Mucosa of stomach (tissue), 1 donor: Measurements from ENCODE around the gene HES1.

ENCODE experiments used
- H3K27me3 ChIP-seq: one replicate; pipeline ENCODE4 v1.7.0; 2013; ENCODE audit warnings: mild to moderate bottlenecking, low read length; ENCODE audit not compliant: control insufficient read depth, insufficient read depth
- H3K36me3 ChIP-seq: one replicate; pipeline ENCODE4 v1.7.0; 2013; ENCODE audit warnings: low read length; ENCODE audit not compliant: control insufficient read depth, insufficient read depth
- H3K4me1 ChIP-seq: one replicate; pipeline ENCODE4 v1.7.0; 2013; ENCODE audit warnings: mild to moderate bottlenecking, low read length; ENCODE audit not compliant: control insufficient read depth, insufficient read depth
- H3K4me3 ChIP-seq: one replicate; pipeline ENCODE4 v1.7.0; 2013; ENCODE audit warnings: low read length
- H3K9ac ChIP-seq: one replicate; pipeline ENCODE4 v1.7.0; 2013; ENCODE audit warnings: mild to moderate bottlenecking, low read length, moderate library complexity
- H3K9me3 ChIP-seq: one replicate; pipeline ENCODE4 v1.7.0; 2013; ENCODE audit warnings: mild to moderate bottlenecking, low read length, moderate library complexity; ENCODE audit not compliant: control insufficient read depth
- donor health status: Pancreatic carcinoma.

Gene HES1

DNA sequence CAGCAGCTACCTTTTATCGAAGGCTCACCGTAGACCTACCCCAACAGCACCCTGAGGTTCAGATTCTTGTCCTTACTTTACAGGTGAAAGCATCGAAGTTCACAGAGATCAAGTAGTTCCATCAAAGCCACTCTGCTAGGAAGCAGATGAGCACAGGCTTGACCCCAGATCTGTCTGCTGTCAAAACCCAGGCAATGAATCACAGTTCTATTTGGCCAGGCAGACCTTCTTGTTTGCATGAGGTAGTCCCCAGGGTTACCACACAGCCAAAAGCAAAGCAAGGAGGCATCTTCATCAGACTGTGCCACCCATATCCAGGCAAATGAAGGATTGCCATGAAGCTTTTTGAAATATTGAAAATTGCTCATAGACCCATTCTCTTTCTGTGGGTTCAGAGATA, 33.0 kb downstream of the HES1 start:
- no peaks in the 10 kb centered on the region for H3K9me3 ChIP-seq
- H3K4me3 ChIP-seq = no peak overlapping the region
- H3K4me1 ChIP-seq = peaks cover 13% of the 10 kb centered on the region
- no peaks in the 10 kb centered on the region for H3K27me3 ChIP-seq
- H3K9ac ChIP-seq = no peak overlapping the region
- H3K36me3 ChIP-seq = no peaks in the 10 kb centered on the region

DNA sequence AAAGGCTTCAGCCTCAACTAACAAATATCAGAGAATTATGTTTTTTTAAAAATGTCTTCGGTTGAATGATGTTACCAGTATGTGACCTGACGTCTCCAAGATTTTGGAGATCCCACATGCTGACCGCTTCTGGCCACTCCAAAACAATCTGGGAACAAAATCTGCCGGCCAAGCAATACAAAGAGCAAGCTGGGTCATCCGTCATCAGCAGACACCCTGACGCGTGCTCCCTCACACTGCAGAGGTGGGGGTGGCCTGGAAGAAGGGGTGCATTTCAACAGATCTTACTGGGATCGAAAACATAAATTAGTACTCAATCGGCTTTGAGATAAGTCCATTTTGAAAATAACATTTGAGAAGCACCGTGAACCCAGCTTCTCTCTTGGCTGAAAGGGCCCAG, 33.6 kb downstream of the HES1 start:
- H3K9me3 ChIP-seq = no peaks in the 10 kb centered on the region
- no peaks in the 10 kb centered on the region for H3K27me3 ChIP-seq
- no peak overlapping the region for H3K4me3 ChIP-seq
- no peaks in the 10 kb centered on the region for H3K36me3 ChIP-seq
- H3K4me1 ChIP-seq = peaks cover 12% of the 10 kb centered on the region
- H3K9ac ChIP-seq = no peak overlapping the region

DNA sequence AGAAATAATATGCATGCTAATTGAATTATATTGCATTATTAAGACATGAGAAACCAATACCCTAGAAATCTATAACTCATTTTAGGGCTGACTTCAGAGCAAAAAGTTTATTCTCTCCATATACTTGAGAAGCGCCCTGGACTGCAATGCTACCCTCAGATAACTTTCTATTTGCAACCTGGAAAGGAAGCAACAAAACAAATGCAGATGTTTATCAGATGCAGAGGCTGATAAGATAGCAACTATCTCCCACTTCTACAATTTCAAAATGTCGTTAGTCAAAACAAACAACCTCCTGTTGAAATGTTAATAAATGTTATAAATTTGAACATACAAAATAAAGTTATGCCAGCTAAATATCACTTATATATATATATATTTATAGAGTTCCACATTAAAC, 34.8 kb downstream of the HES1 start:
- Histone ChIP-seq H3K4me1 (peaks cover 12% of the 10 kb centered on the region), H3K36me3 (no peaks in the 10 kb centered on the region), H3K4me3 (no peak overlapping the region), H3K9me3 (no peaks in the 10 kb centered on the region), H3K9ac (no peak overlapping the region), H3K27me3 (no peaks in the 10 kb centered on the region)

DNA sequence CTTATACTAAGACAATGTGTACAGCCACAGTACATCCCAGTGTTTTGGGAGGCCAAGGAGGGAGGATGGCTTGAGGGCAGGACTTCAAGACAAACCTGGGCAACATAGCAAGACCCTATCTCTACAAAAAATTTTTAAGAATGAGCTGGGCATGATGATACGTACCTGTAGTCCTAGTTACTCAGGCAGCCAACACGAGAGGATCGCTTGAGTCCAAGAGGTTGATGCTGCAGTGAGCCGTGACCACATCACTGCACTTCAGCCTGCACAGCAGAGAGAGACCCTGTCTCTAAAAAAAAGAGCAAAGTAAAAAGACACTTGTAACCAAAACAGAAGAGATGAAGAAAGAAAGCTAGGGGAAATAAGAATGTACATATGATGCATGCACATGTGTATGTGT, 38.5 kb downstream of the HES1 start:
- H3K9ac ChIP-seq = no peak overlapping the region
- H3K4me3 ChIP-seq = no peak overlapping the region
- H3K9me3 ChIP-seq = no peaks in the 10 kb centered on the region
- H3K27me3 ChIP-seq = no peaks in the 10 kb centered on the region
- no peaks in the 10 kb centered on the region for H3K36me3 ChIP-seq
- H3K4me1 ChIP-seq = no peaks in the 10 kb centered on the region

DNA sequence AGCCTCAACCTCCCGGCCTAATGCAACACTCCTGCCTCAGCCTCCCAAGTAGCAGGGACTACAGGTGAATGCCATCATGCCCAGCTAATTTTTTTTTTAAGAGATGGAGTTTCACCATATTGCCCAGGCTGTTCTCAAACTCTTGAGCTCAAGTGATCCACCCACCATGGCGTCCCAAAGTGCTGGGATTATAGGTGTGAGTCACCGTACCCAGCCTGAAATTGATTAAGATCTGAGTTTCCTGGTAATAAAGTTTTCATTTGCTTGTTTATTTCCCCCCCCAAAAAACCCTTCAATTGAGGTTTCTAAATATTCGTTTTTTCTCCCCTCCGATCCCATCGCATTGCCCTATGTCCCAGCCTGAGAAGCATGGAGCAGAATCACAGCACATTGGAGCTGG, 39.0 kb downstream of the HES1 start:
- Histone ChIP-seq H3K9ac (no peak overlapping the region), H3K4me1 (no peaks in the 10 kb centered on the region), H3K9me3 (no peaks in the 10 kb centered on the region), H3K4me3 (no peak overlapping the region), H3K27me3 (no peaks in the 10 kb centered on the region), H3K36me3 (no peaks in the 10 kb centered on the region)

DNA sequence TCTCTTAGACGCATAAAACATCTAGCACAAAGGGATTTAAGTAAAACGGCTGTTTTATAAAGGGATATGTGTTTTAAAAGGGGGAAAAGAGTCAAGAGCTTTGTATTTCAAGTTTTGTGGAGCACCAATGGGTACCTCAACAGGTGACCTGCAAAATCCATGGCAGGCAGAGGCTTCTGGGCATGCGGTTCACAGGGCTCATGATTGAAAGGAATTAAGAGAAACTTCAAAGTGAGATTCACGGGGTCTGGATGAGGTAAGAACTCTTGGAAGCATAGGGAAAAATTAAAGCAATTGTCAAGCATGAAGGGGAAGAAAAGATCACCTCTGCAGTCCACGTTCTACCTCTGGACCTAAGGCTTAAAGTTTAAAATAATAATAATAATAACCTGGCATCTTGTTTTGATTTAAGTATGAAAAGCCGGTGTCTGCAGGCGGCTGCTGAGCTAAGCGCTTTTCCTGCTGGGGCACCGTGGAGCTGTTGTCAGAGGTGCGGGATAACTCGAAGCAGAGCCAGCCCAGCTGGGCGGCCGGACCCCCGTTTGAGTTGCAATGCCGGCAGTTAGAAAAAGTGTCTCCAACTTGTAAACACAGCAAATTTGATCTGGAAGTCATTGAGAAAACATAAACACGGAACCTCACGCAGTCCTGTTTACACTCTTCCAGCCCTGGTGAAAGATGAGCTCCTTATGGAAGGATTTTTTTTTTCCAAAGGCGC, 40.5 kb downstream of the HES1 start:
- Histone ChIP-seq H3K36me3 (no peaks in the 10 kb centered on the region), H3K27me3 (no peaks in the 10 kb centered on the region), H3K4me3 (no peak overlapping the region), H3K4me1 (no peaks in the 10 kb centered on the region), H3K9me3 (no peaks in the 10 kb centered on the region), H3K9ac (no peak overlapping the region)

DNA sequence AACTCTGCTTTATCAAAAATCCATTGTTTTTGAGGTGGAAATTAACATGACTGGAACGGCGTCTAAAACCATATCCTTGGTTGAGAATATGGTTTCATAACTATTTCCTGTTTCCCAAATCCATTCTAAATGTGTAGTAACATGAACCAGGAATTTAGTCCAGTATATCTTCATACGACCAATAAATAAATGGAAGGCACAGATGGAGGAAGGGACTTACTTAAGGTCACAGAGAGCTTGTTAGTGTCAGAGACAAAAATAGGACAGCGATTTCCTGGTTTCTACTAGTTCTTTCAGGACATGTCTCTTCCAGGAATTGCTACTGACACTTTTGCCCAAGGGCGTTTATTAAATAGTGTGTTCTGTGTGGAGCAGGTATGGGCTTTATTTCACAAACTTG, 41.2 kb downstream of the HES1 start:
- no peaks in the 10 kb centered on the region for H3K9me3 ChIP-seq
- no peaks in the 10 kb centered on the region for H3K27me3 ChIP-seq
- H3K36me3 ChIP-seq = no peaks in the 10 kb centered on the region
- no peaks in the 10 kb centered on the region for H3K4me1 ChIP-seq
- no peak overlapping the region for H3K9ac ChIP-seq
- H3K4me3 ChIP-seq = no peak overlapping the region

DNA sequence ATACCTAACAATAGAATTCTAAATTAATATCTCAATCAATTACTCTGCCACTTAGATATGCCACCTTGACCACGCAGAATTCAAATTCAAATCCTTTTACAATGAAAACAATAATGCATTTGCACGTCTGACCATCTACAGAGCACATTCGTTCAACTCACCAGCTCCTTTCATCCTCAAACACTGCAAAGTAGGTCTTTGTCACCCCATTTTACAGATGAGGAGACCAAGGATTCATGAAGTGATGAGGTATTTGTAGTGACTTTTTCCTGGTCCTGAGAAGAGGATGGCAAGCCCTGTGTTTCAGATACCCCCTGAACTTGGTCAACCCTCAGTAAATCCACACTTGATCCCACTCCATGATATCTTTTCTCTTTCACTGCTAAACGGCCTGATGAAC, 42.2 kb downstream of the HES1 start:
- H3K9me3 ChIP-seq = no peaks in the 10 kb centered on the region
- no peaks in the 10 kb centered on the region for H3K4me1 ChIP-seq
- no peak overlapping the region for H3K4me3 ChIP-seq
- H3K36me3 ChIP-seq = no peaks in the 10 kb centered on the region
- H3K9ac ChIP-seq = no peak overlapping the region
- no peaks in the 10 kb centered on the region for H3K27me3 ChIP-seq

DNA sequence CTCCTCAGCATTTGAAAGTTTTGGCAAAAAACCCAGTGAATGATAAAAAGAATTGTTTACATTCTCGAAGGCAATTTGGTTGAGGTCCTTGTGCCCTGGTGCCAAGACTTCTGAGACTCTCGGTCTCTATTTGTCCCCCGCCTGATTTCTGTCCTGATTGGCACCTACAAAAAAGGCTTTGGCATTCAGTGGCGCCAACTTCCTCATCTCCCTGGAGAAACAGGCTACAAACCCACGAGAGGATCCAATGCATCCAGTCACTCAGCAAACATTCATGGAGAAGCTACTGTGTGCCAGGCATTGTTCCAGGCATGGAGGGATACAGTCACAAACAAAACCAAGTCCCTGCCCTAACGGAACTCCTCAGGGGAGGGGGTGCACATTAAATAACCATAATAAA, 42.7 kb downstream of the HES1 start:
- H3K9ac ChIP-seq = no peak overlapping the region
- no peaks in the 10 kb centered on the region for H3K27me3 ChIP-seq
- no peaks in the 10 kb centered on the region for H3K9me3 ChIP-seq
- no peak overlapping the region for H3K4me3 ChIP-seq
- H3K36me3 ChIP-seq = no peaks in the 10 kb centered on the region
- H3K4me1 ChIP-seq = no peaks in the 10 kb centered on the region

DNA sequence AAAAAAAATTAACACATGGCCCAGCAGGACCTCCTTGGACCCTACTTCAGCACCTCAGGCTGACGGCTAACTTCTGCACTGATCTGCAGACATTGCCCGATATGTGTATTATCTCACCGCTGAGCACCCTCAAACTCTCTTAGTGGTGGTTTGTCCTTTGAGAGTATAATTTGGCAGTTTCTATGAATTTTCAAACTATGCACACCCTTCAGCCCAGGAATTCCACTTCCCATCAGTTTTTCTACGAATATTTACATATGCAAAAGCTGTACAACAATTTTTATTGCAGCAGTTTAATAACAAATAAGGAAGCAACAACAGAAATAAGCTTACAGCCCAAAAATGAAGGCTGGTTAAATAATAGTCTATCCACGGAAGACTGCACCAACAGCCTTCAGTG, 44.6 kb downstream of the HES1 start:
- Histone ChIP-seq H3K27me3 (no peaks in the 10 kb centered on the region), H3K4me3 (no peak overlapping the region), H3K36me3 (no peaks in the 10 kb centered on the region), H3K9me3 (no peaks in the 10 kb centered on the region), H3K9ac (no peak overlapping the region), H3K4me1 (no peaks in the 10 kb centered on the region)

DNA sequence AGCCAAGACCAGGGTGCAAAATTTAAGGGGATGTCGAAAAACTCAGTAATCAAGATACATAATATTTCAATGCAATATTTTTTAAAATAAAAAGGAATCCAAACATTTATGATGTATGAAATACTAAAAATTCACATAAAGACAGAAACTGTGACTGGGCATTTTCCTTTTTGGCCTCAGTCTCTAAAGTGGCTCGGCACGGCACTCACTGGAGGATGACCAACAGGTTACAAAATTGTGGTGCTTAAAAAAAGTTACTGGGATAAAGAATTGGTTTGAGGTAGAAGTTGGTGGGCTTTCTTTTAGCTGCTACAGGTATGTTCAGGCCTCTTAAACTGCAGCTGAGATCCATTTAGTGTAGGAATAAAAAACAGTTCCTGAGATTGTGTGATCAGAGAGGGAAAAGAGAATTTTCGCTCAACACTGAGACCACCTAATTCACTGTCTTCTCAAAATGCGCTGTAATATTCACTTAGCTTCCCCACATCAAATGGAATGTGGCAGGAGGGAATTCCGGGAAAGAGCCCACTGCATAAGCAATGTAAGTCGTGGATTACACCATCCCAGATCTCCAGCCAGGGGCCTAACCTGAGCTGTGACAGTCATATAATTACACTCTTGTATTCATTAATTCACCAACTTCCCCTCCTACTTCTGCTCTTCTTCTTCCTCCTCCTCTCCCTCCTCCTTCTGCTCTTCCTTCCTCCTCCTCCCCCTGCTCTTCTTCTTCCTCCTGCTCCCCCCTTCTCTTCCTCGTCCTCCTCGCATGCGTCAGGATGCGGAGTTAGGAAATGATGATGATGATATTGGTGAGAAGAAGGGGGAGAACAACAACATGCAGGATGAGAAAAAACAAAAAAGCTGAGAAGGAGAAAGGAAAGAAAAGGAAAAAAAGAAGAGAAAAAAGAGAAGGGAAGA, 45.9 kb downstream of the HES1 start:
- Histone ChIP-seq H3K9ac (no peak overlapping the region), H3K4me1 (no peaks in the 10 kb centered on the region)

DNA sequence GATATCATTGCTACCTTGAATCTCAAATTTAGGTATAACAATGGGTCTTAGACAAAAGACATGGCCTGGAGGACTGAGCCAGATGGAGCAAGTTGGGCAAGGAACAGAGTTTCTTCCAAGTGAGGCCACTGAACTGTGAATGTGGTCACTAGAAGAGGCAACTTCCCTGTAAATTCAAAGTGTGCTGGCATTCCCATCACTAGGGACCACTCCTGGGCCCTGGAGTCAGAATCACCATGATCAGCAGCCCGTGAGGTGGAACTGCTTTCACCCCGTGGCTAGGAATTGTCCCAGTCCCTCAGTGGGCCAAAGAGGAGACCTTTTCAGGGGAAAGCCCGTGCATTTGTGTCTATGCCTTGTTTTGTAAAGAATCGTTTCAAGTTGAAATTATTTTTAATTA, 47.3 kb downstream of the HES1 start:
- Histone ChIP-seq H3K27me3 (no peaks in the 10 kb centered on the region), H3K4me1 (peaks cover 3% of the 10 kb centered on the region), H3K9ac (no peak overlapping the region), H3K9me3 (no peaks in the 10 kb centered on the region), H3K4me3 (no peak overlapping the region), H3K36me3 (no peaks in the 10 kb centered on the region)

More for the DNA sequence above, 45.9 kb downstream of the HES1 start:
- no peak overlapping the region for H3K4me3 ChIP-seq
- H3K27me3 ChIP-seq = no peaks in the 10 kb centered on the region
- no peaks in the 10 kb centered on the region for H3K9me3 ChIP-seq
- no peaks in the 10 kb centered on the region for H3K36me3 ChIP-seq
